BLaER1 treated with 17β-estradiol and CSF1 and Interleukin-3, amounts not matched to agents 10 nM and 100 nM (cell line): ENCODE data around the gene AKAP6.
A peak's percentile ranks its signal among the peaks of the same experiment; 100 is the strongest.

Experiments used
- H3K27ac ChIP-seq, 11 experiments: shearing (Covaris generic); formaldehyde crosslinking; 2 replicates each; pipeline ENCODE4 v1.8.1; 2022
- H3K27me3 ChIP-seq, 11 experiments: shearing (Covaris generic); formaldehyde crosslinking; 2 replicates each; pipeline ENCODE4 v1.8.1; 2022
- H3K36me3 ChIP-seq, 11 experiments: shearing (Covaris generic); formaldehyde crosslinking; 2 replicates each; pipeline ENCODE4 v1.8.1; 2022
- H3K4me1 ChIP-seq, 10 experiments: shearing (Covaris generic); formaldehyde crosslinking; 2 replicates each; pipeline ENCODE4 v1.8.1; 2022
- H3K4me2 ChIP-seq, 11 experiments: shearing (Covaris generic); formaldehyde crosslinking; 2 replicates each; pipeline ENCODE4 v1.8.1; 2022
- H3K4me3 ChIP-seq, 10 experiments: shearing (Covaris generic); formaldehyde crosslinking; 2 replicates each; pipeline ENCODE4 v1.8.1; 2022
- H3K9ac ChIP-seq, 11 experiments: shearing (Covaris generic); formaldehyde crosslinking; 2 replicates each; pipeline ENCODE4 v1.8.1; 2022
- H3K9me3 ChIP-seq, 11 experiments: shearing (Covaris generic); formaldehyde crosslinking; replicated peaks in 1 of 11; 2 replicates each; pipeline ENCODE4 v1.8.1; 2022
- H4K20me1 ChIP-seq, 11 experiments: shearing (Covaris generic); formaldehyde crosslinking; 2 replicates each; pipeline ENCODE4 v1.8.1; 2022
- Cebpa-rat ChIP-seq, 11 experiments: shearing (Covaris generic); IDR thresholded peaks; 2 replicates each; pipeline ENCODE4 v1.8.1; 2022

The AKAP6 gene

GRCh38 chr14:32707742-32708500 lies 378.8 kb downstream of the AKAP6 start:
- Histone ChIP-seq H4K20me1 (no peaks in the 10 kb centered on the region), H3K27ac (no peak overlapping the region), H3K9ac (no peak overlapping the region), H3K4me1 (peaks cover 0 to 45% (median 0%) of the 10 kb centered on the region in 10 experiments; a peak in 5 of 20 replicates), H3K4me3 (no peak overlapping the region), H3K4me2 (no peak overlapping the region), H3K36me3 (no peaks in the 10 kb centered on the region), H3K9me3 (no peaks in the 10 kb centered on the region), H3K27me3 (no peaks in the 10 kb centered on the region)
- TF ChIP-seq Cebpa-rat (IDR thresholded peaks at IDR 0.05), result no peak

- Histone ChIP-seq H3K9me3 (no peaks in the 10 kb centered on the region), H3K4me3 (no peak overlapping the region), H3K27me3 (no peaks in the 10 kb centered on the region), H3K9ac (no peak overlapping the region), H3K4me2 (0 out of 22 replicates have a peak overlapping the region, but pooled peaks of 1 of the 11 experiments have one; percentile 20), H3K4me1 (peaks cover 0 to 38% (median 0%) of the 10 kb centered on the region in 10 experiments; a peak in 5 of 20 replicates), H3K27ac (no peak overlapping the region), H3K36me3 (no peaks in the 10 kb centered on the region), H4K20me1 (no peaks in the 10 kb centered on the region)
- no peak for TF ChIP-seq Cebpa-rat (IDR thresholded peaks at IDR 0.05)
Observed at GRCh38 chr14:32709027-32709426, 379.9 kb downstream of the AKAP6 start.

GRCh38 chr14:32710231-32710671 lies 381.2 kb downstream of the AKAP6 start:
- no peaks in the 10 kb centered on the region for H3K9me3 ChIP-seq
- no peak overlapping the region for H3K9ac ChIP-seq
- TF ChIP-seq Cebpa-rat (IDR thresholded peaks at IDR 0.05), result no peak
- H3K27me3 ChIP-seq, result no peaks in the 10 kb centered on the region
- no peaks in the 10 kb centered on the region for H3K36me3 ChIP-seq
- no peaks in the 10 kb centered on the region for H4K20me1 ChIP-seq
- no peak overlapping the region for H3K4me3 ChIP-seq
- H3K27ac ChIP-seq, result no peak overlapping the region
- H3K4me2 ChIP-seq, result no peak overlapping the region
- H3K4me1 ChIP-seq, result peaks cover 0 to 32% (median 0%) of the 10 kb centered on the region in 10 experiments; a peak in 5 of 20 replicates

GRCh38 chr14:32710731-32711680 lies 381.9 kb downstream of the AKAP6 start:
- Histone ChIP-seq H3K4me2 (no peak overlapping the region), H3K27me3 (no peaks in the 10 kb centered on the region), H3K27ac (no peak overlapping the region), H3K4me1 (peaks cover 0 to 24% (median 0%) of the 10 kb centered on the region in 10 experiments; a peak in 5 of 20 replicates), H3K9ac (no peak overlapping the region), H3K36me3 (no peaks in the 10 kb centered on the region), H4K20me1 (no peaks in the 10 kb centered on the region), H3K4me3 (no peak overlapping the region), H3K9me3 (no peaks in the 10 kb centered on the region)
- no peak for TF ChIP-seq Cebpa-rat (IDR thresholded peaks at IDR 0.05)

- H4K20me1 ChIP-seq, result no peaks in the 10 kb centered on the region
- H3K9ac ChIP-seq, result no peak overlapping the region
- H3K36me3 ChIP-seq, result no peaks in the 10 kb centered on the region
- no peak overlapping the region for H3K4me2 ChIP-seq
- peaks cover 0 to 7% (median 0%) of the 10 kb centered on the region in 10 experiments; a peak in 2 of 20 replicates for H3K4me1 ChIP-seq
- H3K9me3 ChIP-seq, result no peaks in the 10 kb centered on the region
- H3K4me3 ChIP-seq, result no peak overlapping the region
- H3K27ac ChIP-seq, result no peak overlapping the region
- no peaks in the 10 kb centered on the region for H3K27me3 ChIP-seq
- TF ChIP-seq Cebpa-rat (IDR thresholded peaks at IDR 0.05), result no peak
Observed at GRCh38 chr14:32713856-32714255, 384.8 kb downstream of the AKAP6 start.

- Histone ChIP-seq H3K9ac (no peak overlapping the region), H3K27ac (no peak overlapping the region), H3K36me3 (no peaks in the 10 kb centered on the region), H3K4me2 (no peak overlapping the region), H3K9me3 (no peaks in the 10 kb centered on the region), H4K20me1 (no peaks in the 10 kb centered on the region), H3K27me3 (no peaks in the 10 kb centered on the region), H3K4me1 (no peaks in the 10 kb centered on the region), H3K4me3 (no peak overlapping the region)
- TF ChIP-seq Cebpa-rat (IDR thresholded peaks at IDR 0.05), result no peak
Observed at GRCh38 chr14:32719601-32720000, 390.5 kb downstream of the AKAP6 start.

GRCh38 chr14:32720927-32721326 lies 391.8 kb downstream of the AKAP6 start:
- no peaks in the 10 kb centered on the region for H3K36me3 ChIP-seq
- H3K27me3 ChIP-seq, result no peaks in the 10 kb centered on the region
- no peaks in the 10 kb centered on the region for H3K9me3 ChIP-seq
- no peak overlapping the region for H3K4me3 ChIP-seq
- no peak overlapping the region for H3K27ac ChIP-seq
- no peaks in the 10 kb centered on the region for H4K20me1 ChIP-seq
- H3K4me2 ChIP-seq, result no peak overlapping the region
- H3K4me1 ChIP-seq, result peaks cover 0 to 6% (median 0%) of the 10 kb centered on the region in 10 experiments; a peak in 1 of 20 replicates
- H3K9ac ChIP-seq, result no peak overlapping the region
- TF ChIP-seq Cebpa-rat (IDR thresholded peaks at IDR 0.05), result no peak

- no peaks in the 10 kb centered on the region for H3K27me3 ChIP-seq
- H3K27ac ChIP-seq, result no peak overlapping the region
- H3K9ac ChIP-seq, result no peak overlapping the region
- H3K36me3 ChIP-seq, result no peaks in the 10 kb centered on the region
- H4K20me1 ChIP-seq, result no peaks in the 10 kb centered on the region
- H3K4me1 ChIP-seq, result peaks cover 0 to 7% (median 0%) of the 10 kb centered on the region in 10 experiments; a peak in 1 of 20 replicates
- TF ChIP-seq Cebpa-rat (IDR thresholded peaks at IDR 0.05), result no peak
- H3K4me2 ChIP-seq, result no peak overlapping the region
- no peaks in the 10 kb centered on the region for H3K9me3 ChIP-seq
- no peak overlapping the region for H3K4me3 ChIP-seq
Observed at GRCh38 chr14:32722631-32723183, 393.6 kb downstream of the AKAP6 start.

GRCh38 chr14:32724867-32725471 lies 395.9 kb downstream of the AKAP6 start:
- no peak overlapping the region for H3K4me3 ChIP-seq
- no peaks in the 10 kb centered on the region for H3K27me3 ChIP-seq
- no peak for TF ChIP-seq Cebpa-rat (IDR thresholded peaks at IDR 0.05)
- H3K4me1 ChIP-seq, result peaks cover 0 to 7% (median 0%) of the 10 kb centered on the region in 10 experiments; a peak in 1 of 20 replicates
- no peak overlapping the region for H3K27ac ChIP-seq
- H3K9ac ChIP-seq, result no peak overlapping the region
- no peaks in the 10 kb centered on the region for H3K9me3 ChIP-seq
- H4K20me1 ChIP-seq, result no peaks in the 10 kb centered on the region
- no peaks in the 10 kb centered on the region for H3K36me3 ChIP-seq
- H3K4me2 ChIP-seq, result no peak overlapping the region
